OCI-LY1 (cell line): Measurements from ENCODE around the gene CRYBG1.

Experiments used
- H2AFZ ChIP-seq: fragments of 200-600 bp; sonication (generic), shearing (Covaris generic); 2 replicates; pipeline ENCODE4 v1.6.0; 2014; ENCODE audit warnings: antibody characterized with exemption, mild to moderate bottlenecking, low read length
- H3F3A ChIP-seq: fragments of 200-600 bp; sonication (generic), shearing (Covaris generic); 2 replicates; pipeline ENCODE4 v1.6.0; 2014; ENCODE audit warnings: mild to moderate bottlenecking, antibody characterized with exemption, low read length, moderate library complexity; ENCODE audit not compliant: insufficient read depth
- H3K27ac ChIP-seq: fragments of 200-600 bp; sonication (generic); 2 replicates; pipeline ENCODE4 v1.5.1; 2014; ENCODE audit warnings: low read length, mixed run types, mild to moderate bottlenecking, low read depth; ENCODE audit not compliant: poor library complexity, severe bottlenecking
- H3K27me3 ChIP-seq: fragments of 200-600 bp; sonication (generic); 2 replicates; pipeline ENCODE4 v1.6.0; 2014; ENCODE audit warnings: antibody characterized with exemption, mild to moderate bottlenecking, low read length, moderate library complexity; ENCODE audit not compliant: insufficient read depth
- H3K36me3 ChIP-seq: fragments of 200-600 bp; sonication (generic); 2 replicates; pipeline ENCODE4 v1.6.1; 2014; ENCODE audit warnings: mild to moderate bottlenecking, antibody characterized with exemption, low read length, moderate library complexity, mixed read lengths; ENCODE audit not compliant: insufficient read depth
- H3K4me1 ChIP-seq: fragments of 200-600 bp; sonication (generic); 2 replicates; pipeline ENCODE4 v1.5.1; 2014; ENCODE audit warnings: mild to moderate bottlenecking, low read length, moderate library complexity; ENCODE audit not compliant: insufficient read depth, severe bottlenecking
- H3K4me2 ChIP-seq: fragments of 200-600 bp; sonication (generic), shearing (Covaris generic); 2 replicates; pipeline ENCODE4 v1.6.1; 2014; ENCODE audit warnings: low read length
- H3K4me3 ChIP-seq: fragments of 200-600 bp; sonication (generic); 2 replicates; pipeline ENCODE4 v1.5.1; 2014; ENCODE audit warnings: low read length, low read depth, mild to moderate bottlenecking, mixed read lengths; ENCODE audit not compliant: poor library complexity, severe bottlenecking
- H3K79me2 ChIP-seq: fragments of 200-600 bp; shearing (Covaris generic); 2 replicates; pipeline ENCODE4 v1.6.1; 2016; ENCODE audit warnings: mixed run types, low read length, mixed read lengths; ENCODE audit not compliant: insufficient read depth
- H3K9ac ChIP-seq: fragments of 200-600 bp; sonication (generic), shearing (Covaris generic); 2 replicates; pipeline ENCODE4 v1.6.1; 2014; ENCODE audit warnings: mild to moderate bottlenecking, low read length, mixed read lengths
- H3K9me2 ChIP-seq: fragments of 200-600 bp; sonication (generic), shearing (Covaris generic); 2 replicates; pipeline ENCODE4 v1.6.1; 2014; ENCODE audit warnings: low read depth, mild to moderate bottlenecking, low read length, mixed read lengths
- H3K9me3 ChIP-seq: fragments of 200-600 bp; shearing (Covaris generic); 2 replicates; pipeline ENCODE4 v1.6.1; 2014; ENCODE audit warnings: low read length, mixed read lengths
- H4K20me1 ChIP-seq: fragments of 200-600 bp; sonication (generic), shearing (Covaris generic); 2 replicates; pipeline ENCODE4 v1.6.0; 2016; ENCODE audit warnings: mild to moderate bottlenecking, low read length; ENCODE audit not compliant: insufficient read depth
- CTCF ChIP-seq: fragments of 200-600 bp; sonication (generic), shearing (Covaris generic); IDR thresholded peaks from 2 replicates; pipeline ENCODE4 v1.5.1; 2017; ENCODE audit warnings: mild to moderate bottlenecking, antibody characterized with exemption, low read length, moderate library complexity, mixed read lengths
- EZH2 ChIP-seq: fragments of 200-600 bp; sonication (generic), shearing (Covaris generic); IDR thresholded peaks from 2 replicates; pipeline ENCODE4 v1.8.0; 2017; ENCODE audit warnings: borderline replicate concordance, mixed run types, mild to moderate bottlenecking, antibody characterized with exemption, low read length, moderate library complexity, mixed read lengths

Gene CRYBG1

GRCh38 chr6:106431405-106431804 is 70.9 kb downstream of the CRYBG1 start:
- no peak overlapping the region for H3K4me3 ChIP-seq
- H3K27ac ChIP-seq: no peak overlapping the region
- no peak overlapping the region for H3K4me2 ChIP-seq
- no peaks in the 10 kb centered on the region for H3K9me2 ChIP-seq
- H2AFZ ChIP-seq: no peak overlapping the region
- H3K27me3 ChIP-seq: no peaks in the 10 kb centered on the region; the same call in 1 of the 2 replicates
- TF ChIP-seq CTCF (no peak), EZH2 (no peak)
- no peaks in the 10 kb centered on the region for H3K4me1 ChIP-seq
- H4K20me1 ChIP-seq: no peaks in the 10 kb centered on the region
- H3K9ac ChIP-seq: no peak overlapping the region
- no peaks in the 10 kb centered on the region for H3K79me2 ChIP-seq
- no peaks in the 10 kb centered on the region for H3K36me3 ChIP-seq
- no peaks in the 10 kb centered on the region for H3K9me3 ChIP-seq
- no peaks in the 10 kb centered on the region for H3F3A ChIP-seq

DNA sequence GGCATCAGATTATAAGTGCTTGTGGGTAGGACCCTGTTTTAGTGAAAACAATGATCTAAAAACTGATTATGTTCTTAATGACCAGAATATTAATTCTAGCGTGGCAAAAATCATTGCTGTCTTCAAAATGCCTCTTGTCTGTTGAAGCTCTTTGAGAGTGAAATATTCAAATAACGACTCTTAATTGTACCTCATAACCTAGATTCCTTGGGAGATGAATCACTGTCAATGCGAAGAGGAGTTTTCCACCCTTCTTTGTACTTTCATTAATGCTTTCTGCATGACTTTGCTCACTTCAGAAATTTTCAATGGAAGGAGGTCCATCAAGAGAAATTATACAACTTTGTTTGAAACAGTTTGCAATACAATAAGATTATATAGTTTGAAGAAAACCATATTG is 71.5 kb downstream of the CRYBG1 start:
- TF ChIP-seq CTCF (no peak), EZH2 (no peak)
- Histone ChIP-seq H3K27ac (no peak overlapping the region), H2AFZ (no peak overlapping the region), H3K4me1 (no peaks in the 10 kb centered on the region), H3K27me3 (no peaks in the 10 kb centered on the region; the same call in 1 of the 2 replicates), H3K79me2 (no peaks in the 10 kb centered on the region), H3K9me2 (no peaks in the 10 kb centered on the region), H3K9me3 (no peaks in the 10 kb centered on the region), H4K20me1 (no peaks in the 10 kb centered on the region), H3K4me3 (no peak overlapping the region), H3K4me2 (no peak overlapping the region), H3F3A (no peaks in the 10 kb centered on the region), H3K36me3 (no peaks in the 10 kb centered on the region), H3K9ac (no peak overlapping the region)

DNA sequence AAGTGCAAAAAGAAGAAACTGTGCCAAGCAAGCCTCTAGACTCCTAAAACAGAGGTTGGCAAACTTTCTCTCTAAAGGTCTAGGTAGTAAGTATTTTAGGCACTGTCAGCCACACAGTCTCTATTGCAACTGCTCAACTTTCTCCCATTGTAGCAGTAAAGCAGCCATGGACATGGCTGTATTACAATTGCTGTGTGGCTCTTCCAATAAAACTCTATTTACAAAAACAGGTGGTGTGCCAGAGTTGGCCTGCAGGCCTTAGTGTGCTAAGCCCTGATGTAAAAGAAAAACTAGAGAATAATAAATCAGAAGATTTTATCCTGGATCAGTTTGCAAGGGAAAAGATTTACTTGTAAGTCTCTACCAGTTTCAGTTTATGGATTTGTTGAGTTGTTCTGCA is 74.0 kb downstream of the CRYBG1 start:
- Histone ChIP-seq H3K27ac (no peak overlapping the region), H3K9me3 (no peaks in the 10 kb centered on the region), H3K4me1 (no peaks in the 10 kb centered on the region), H3K79me2 (no peaks in the 10 kb centered on the region), H3K9me2 (no peaks in the 10 kb centered on the region), H2AFZ (no peak overlapping the region), H3F3A (no peaks in the 10 kb centered on the region), H3K27me3 (no peaks in the 10 kb centered on the region; the same call in 1 of the 2 replicates), H3K4me3 (no peak overlapping the region), H4K20me1 (no peaks in the 10 kb centered on the region), H3K9ac (no peak overlapping the region), H3K36me3 (no peaks in the 10 kb centered on the region), H3K4me2 (no peak overlapping the region)
- TF ChIP-seq EZH2 (no peak), CTCF (no peak)
